Testis (tissue), 2 donors: ENCODE data around the gene AAK1.

ENCODE experiments used
- POLR2A ChIP-seq: fragments of 450-650 bp; IDR thresholded peaks from one replicate; pipeline ENCODE4 v1.6.1; 2017; ENCODE audit warnings: antibody characterized with exemption, mild to moderate bottlenecking, moderate library complexity
- TF ChIP-seq, protein P1 (sequence below), 3 experiments: fragments of 450-650 bp in 2 of 3; fragments of 200-600 bp in 1 of 3; sonication (generic) in 1 of 3; IDR thresholded peaks; one replicate each; pipeline ENCODE4 v1.5.1; 2016 to 2019; ENCODE audit warnings: antibody characterized with exemption in 3 of 3, mild to moderate bottlenecking in 2 of 3, moderate library complexity in 1 of 3

DNA sequence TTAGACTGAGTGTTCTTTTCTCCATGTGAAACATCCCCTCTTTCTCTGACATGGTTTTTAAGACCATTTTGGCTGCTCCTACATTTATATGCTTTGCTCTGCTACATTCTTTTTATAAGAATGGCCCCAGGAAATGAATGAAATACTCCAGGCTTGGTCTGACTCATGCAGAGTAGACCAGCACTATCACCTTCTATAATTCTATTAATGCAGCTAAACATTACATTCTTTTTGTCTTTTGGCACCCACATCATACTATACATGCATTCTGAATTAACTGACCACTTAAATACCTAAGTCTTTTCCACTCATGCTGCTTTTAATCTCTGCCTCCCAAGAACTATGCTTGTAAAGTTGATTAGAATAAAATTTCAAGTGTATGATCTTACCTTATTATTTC, 94.1 kb downstream of the AAK1 start:
- TF ChIP-seq POLR2A: no peak
- TF ChIP-seq, protein P1, sequence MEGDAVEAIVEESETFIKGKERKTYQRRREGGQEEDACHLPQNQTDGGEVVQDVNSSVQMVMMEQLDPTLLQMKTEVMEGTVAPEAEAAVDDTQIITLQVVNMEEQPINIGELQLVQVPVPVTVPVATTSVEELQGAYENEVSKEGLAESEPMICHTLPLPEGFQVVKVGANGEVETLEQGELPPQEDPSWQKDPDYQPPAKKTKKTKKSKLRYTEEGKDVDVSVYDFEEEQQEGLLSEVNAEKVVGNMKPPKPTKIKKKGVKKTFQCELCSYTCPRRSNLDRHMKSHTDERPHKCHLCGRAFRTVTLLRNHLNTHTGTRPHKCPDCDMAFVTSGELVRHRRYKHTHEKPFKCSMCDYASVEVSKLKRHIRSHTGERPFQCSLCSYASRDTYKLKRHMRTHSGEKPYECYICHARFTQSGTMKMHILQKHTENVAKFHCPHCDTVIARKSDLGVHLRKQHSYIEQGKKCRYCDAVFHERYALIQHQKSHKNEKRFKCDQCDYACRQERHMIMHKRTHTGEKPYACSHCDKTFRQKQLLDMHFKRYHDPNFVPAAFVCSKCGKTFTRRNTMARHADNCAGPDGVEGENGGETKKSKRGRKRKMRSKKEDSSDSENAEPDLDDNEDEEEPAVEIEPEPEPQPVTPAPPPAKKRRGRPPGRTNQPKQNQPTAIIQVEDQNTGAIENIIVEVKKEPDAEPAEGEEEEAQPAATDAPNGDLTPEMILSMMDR (IDR thresholded peaks at IDR 0.05): no peak
